ENCODE data around the gene CKS1B. TPM values are rescaled to one million over a fixed set of nuclear protein-coding genes. Genes with fewer than 3 reads are reported as not detected.
A peak's percentile ranks its signal among the peaks of the same experiment; 100 is the strongest.

CKS1B gene
- total and polyA plus RNA-seq, 9 of the 15 experiments (the other 6 are each of a cell fraction or from before 2014, with no cell fraction given), result 215 to 1,103 (median 460) TPM

- TF ChIP-seq ZNF280B (CRISPR knock-in tag; IDR thresholded peaks at IDR 0.05) (no peak), SMAD4 (CRISPR knock-in tag; conservative IDR thresholded peaks at IDR 0.05) (peak; percentile 92), SRSF3 (IDR thresholded peaks at IDR 0.05; ENCODE audit: insufficient read depth, low read length) (no peak), PHB2 (IDR thresholded peaks at IDR 0.05; ENCODE audit: low read depth) (no peak), ZBTB12 (CRISPR knock-in tag; IDR thresholded peaks at IDR 0.05) (no peak), GTF3C2 (IDR thresholded peaks at IDR 0.05; ENCODE audit: borderline replicate concordance, extremely low read depth, insufficient read length) (no peak), PTTG1 (tag; IDR thresholded peaks at IDR 0.05; ENCODE audit: low read depth) (no peak), SNAPC5 (CRISPR knock-in tag; IDR thresholded peaks at IDR 0.05) (no peak), NEUROD1 (IDR thresholded peaks at IDR 0.05; ENCODE audit: borderline replicate concordance, low read depth, low read length, partially characterized antibody) (peak; percentile 62), PHF20 (IDR thresholded peaks at IDR 0.05; ENCODE audit: partially characterized antibody) (peak; percentile 14), TAF9B (IDR thresholded peaks at IDR 0.05; ENCODE audit: partially characterized antibody) (no peak), HDAC6 (IDR thresholded peaks at IDR 0.05; ENCODE audit: low read depth, low read length) (no peak), MYNN (IDR thresholded peaks at IDR 0.05) (peak; percentile 92), MYNN (CRISPR knock-in tag; IDR thresholded peaks at IDR 0.05) (no peak), ZFX (CRISPR knock-in tag; IDR thresholded peaks at IDR 0.05) (no peak; the same call in 1 of the 2 replicates), ZBTB7A (IDR thresholded peaks at IDR 0.05; ENCODE audit: borderline replicate concordance, control insufficient read depth, low read depth, low read length) (peak; percentile 98), RNF2 (IDR thresholded peaks at IDR 0.05) (peak; percentile 76; the same call in 1 of the 2 replicates), LCOR (CRISPR knock-in tag; IDR thresholded peaks at IDR 0.05) (peak; percentile 97)
Measured at GRCh38 chr1:155017041-155017945, 42.8 kb downstream of the CKS1B start (continued).
